H1 (cell line): ENCODE data around the gene OR2D3. TPM values are rescaled to one million over a fixed set of nuclear protein-coding genes. Genes with fewer than 3 reads are reported as not detected.

Experiments
- CTCF ChIA-PET: fragments of 300-600 bp; sonication (Branson Sonifier 250); formaldehyde crosslinking; loops from one replicate; lab custom pipeline; 2021; ENCODE audit not compliant: partially characterized antibody; lab: Charles Lee
- POLR2A ChIA-PET: fragments of 300-600 bp; sonication (Branson Sonifier 250); formaldehyde crosslinking; loops from one replicate; lab custom pipeline; 2021; ENCODE audit warnings: inconsistent platforms; ENCODE audit not compliant: partially characterized antibody; lab: Charles Lee
- DNase-seq, 2 experiments: peaks; one replicate each; pipeline versions ENCODE4 v3.0.0 to v3.0.0-alpha.2; 2010 to 2022; ENCODE audit warnings: low spot score in 2 of 2, low read depth in 1 of 2, mixed read lengths in 1 of 2
- FAIRE-seq: peaks from 2 replicates; lab custom pipeline; 2011; peaks lifted over from hg19 to GRCh38; lab: Jason Lieb, UNC
- H2AFZ ChIP-seq: 2 replicates; pipeline ENCODE4 v1.8.1; 2012; ENCODE audit warnings: low read length, inconsistent platforms
- H2AK5ac ChIP-seq: 2 replicates; pipeline ENCODE4 v1.6.1; 2013; ENCODE audit warnings: low read depth, low read length
- H2BK120ac ChIP-seq: replicated peaks from 2 replicates; pipeline ENCODE3; 2013; ENCODE audit warnings: low read depth, low read length, inconsistent platforms
- H2BK12ac ChIP-seq: 2 replicates; pipeline ENCODE4 v1.6.1; 2013; ENCODE audit warnings: low read depth, low read length
- H2BK15ac ChIP-seq: 2 replicates; pipeline ENCODE4 v1.6.1; 2013; ENCODE audit warnings: low read length
- H2BK20ac ChIP-seq: 2 replicates; pipeline ENCODE4 v1.6.1; 2013; ENCODE audit warnings: low read length
- H2BK5ac ChIP-seq: 2 replicates; pipeline ENCODE4 v1.6.1; 2013; ENCODE audit warnings: low read depth, low read length
- H3K14ac ChIP-seq: 2 replicates; pipeline ENCODE4 v1.6.1; 2013; ENCODE audit warnings: inconsistent platforms; ENCODE audit not compliant: insufficient read length
- H3K18ac ChIP-seq: 2 replicates; pipeline ENCODE4 v1.6.1; 2013; ENCODE audit warnings: low read length; ENCODE audit errors: extremely low read depth
- H3K23ac ChIP-seq: 2 replicates; pipeline ENCODE4 v1.6.1; 2013; ENCODE audit warnings: inconsistent platforms; ENCODE audit not compliant: insufficient read length
- H3K23me2 ChIP-seq: 2 replicates; pipeline ENCODE4 v1.6.1; 2013; ENCODE audit warnings: low read depth, low read length
- H3K27ac ChIP-seq: 2 replicates; pipeline ENCODE4 v1.6.1; 2011; ENCODE audit warnings: low read depth, low read length, inconsistent platforms
- H3K27me3 ChIP-seq, 4 experiments: replicated peaks in 1 of 4; 1 replicate in 1 of 4; 2 replicates in 3 of 4; pipeline versions ENCODE4 v1.6.1 to v1.8.1; 2011 to 2013; ENCODE audit warnings: low read length in 3 of 4, mild to moderate bottlenecking in 3 of 4, inconsistent platforms in 2 of 4, mixed read lengths in 2 of 4, moderate library complexity in 1 of 4; ENCODE audit not compliant: control insufficient read depth in 3 of 4, insufficient read depth in 3 of 4; ENCODE audit errors: extremely low read depth in 1 of 4
- H3K36me3 ChIP-seq, 4 experiments: 2 replicates each; pipeline versions ENCODE4 v1.6.1 to v1.8.1; 2011 to 2013; ENCODE audit warnings: mild to moderate bottlenecking in 4 of 4, low read length in 3 of 4, moderate library complexity in 2 of 4, control low read depth in 1 of 4, inconsistent platforms in 1 of 4; ENCODE audit not compliant: insufficient read depth in 4 of 4, control insufficient read depth in 2 of 4
- H3K4ac ChIP-seq: replicated peaks from 2 replicates; pipeline ENCODE3; 2013; ENCODE audit warnings: low read length, low read depth, mixed read lengths, inconsistent platforms; ENCODE audit not compliant: insufficient read length
- H3K4me1 ChIP-seq, 4 experiments: replicated peaks in 1 of 4; 1 replicate in 1 of 4; 2 replicates in 3 of 4; pipeline versions ENCODE4 v1.6.1 to v1.8.1; 2011 to 2013; ENCODE audit warnings: low read length in 3 of 4, inconsistent platforms in 2 of 4, mixed read lengths in 1 of 4; ENCODE audit not compliant: insufficient read depth in 4 of 4, control insufficient read depth in 3 of 4
- H3K4me2 ChIP-seq, 2 experiments: 2 replicates each; pipeline versions ENCODE4 v1.6.1 to v1.8.1; 2011 to 2013; ENCODE audit warnings: low read depth in 2 of 2, low read length in 2 of 2, control low read depth in 1 of 2, inconsistent platforms in 1 of 2, mild to moderate bottlenecking in 1 of 2; ENCODE audit not compliant: insufficient read depth in 1 of 2
- H3K4me3 ChIP-seq, 4 experiments: fragments of 200-600, 300-600 bp in 1 of 4; sonication (generic), shearing (Covaris generic), sonication (Bioruptor Twin) in 1 of 4; 2 replicates each; pipeline versions ENCODE4 v1.5.1 to v1.8.1; 2011 to 2016; ENCODE audit warnings: low read length in 4 of 4, low read depth in 3 of 4, control low read depth in 2 of 4, inconsistent platforms in 2 of 4, mild to moderate bottlenecking in 2 of 4, mixed read lengths in 1 of 4, moderate library complexity in 1 of 4; ENCODE audit not compliant: insufficient read depth in 2 of 4; ENCODE audit errors: extremely low read depth in 1 of 4
- H3K56ac ChIP-seq: replicated peaks from 2 replicates; pipeline ENCODE3; 2013; ENCODE audit warnings: low read depth, mild to moderate bottlenecking, mixed read lengths, low read length, inconsistent platforms; ENCODE audit not compliant: insufficient read length
- H3K79me1 ChIP-seq: 2 replicates; pipeline ENCODE4 v1.6.1; 2013; ENCODE audit warnings: low read depth, low read length, control low read depth
- H3K79me2 ChIP-seq, 2 experiments: 2 replicates each; pipeline versions ENCODE4 v1.6.1 to v1.8.1; 2012 to 2013; ENCODE audit warnings: low read length in 2 of 2, mild to moderate bottlenecking in 2 of 2, inconsistent platforms in 1 of 2; ENCODE audit not compliant: insufficient read depth in 2 of 2, control insufficient read depth in 1 of 2
- H3K9ac ChIP-seq, 4 experiments: replicated peaks in 1 of 4; 1 replicate in 1 of 4; 2 replicates in 3 of 4; pipeline versions ENCODE4 v1.6.1 to v1.8.1; 2011 to 2013; ENCODE audit warnings: low read depth in 3 of 4, low read length in 3 of 4, control low read depth in 2 of 4, mild to moderate bottlenecking in 2 of 4, moderate library complexity in 2 of 4, inconsistent platforms in 1 of 4; ENCODE audit errors: extremely low read depth in 1 of 4
- H3K9me3 ChIP-seq, 2 experiments: 2 replicates each; pipeline versions ENCODE4 v1.6.1 to v1.8.1; 2012 to 2013; ENCODE audit warnings: mild to moderate bottlenecking in 2 of 2, moderate library complexity in 2 of 2, control low read depth in 1 of 2, inconsistent platforms in 1 of 2, low read depth in 1 of 2, low read length in 1 of 2, mixed read lengths in 1 of 2; ENCODE audit not compliant: insufficient read depth in 2 of 2
- H4K20me1 ChIP-seq, 2 experiments: replicated peaks in 1 of 2; 2 replicates each; pipeline versions ENCODE3 to v1.8.1; 2011 to 2013; ENCODE audit warnings: inconsistent platforms in 2 of 2, low read length in 2 of 2, mild to moderate bottlenecking in 1 of 2; ENCODE audit not compliant: insufficient read depth in 2 of 2, control insufficient read depth in 1 of 2
- H4K5ac ChIP-seq: 2 replicates; pipeline ENCODE4 v1.6.1; 2013; ENCODE audit warnings: low read length, low read depth, mixed read lengths, inconsistent platforms; ENCODE audit not compliant: insufficient read length
- H4K8ac ChIP-seq: 2 replicates; pipeline ENCODE4 v1.8.0; 2013; ENCODE audit warnings: mild to moderate bottlenecking, moderate library complexity, low read length, inconsistent platforms; ENCODE audit not compliant: insufficient read depth; ENCODE audit errors: extremely low read depth
- H4K91ac ChIP-seq: replicated peaks from 2 replicates; pipeline ENCODE3; 2013; ENCODE audit warnings: low read length, mixed read lengths, inconsistent platforms; ENCODE audit not compliant: insufficient read length
- ASH2L ChIP-seq: fragments of 200-600, 300-600 bp; sonication (generic); IDR thresholded peaks from one replicate; pipeline ENCODE4 v1.7.1; 2017; ENCODE audit warnings: low read length
- CBX8 ChIP-seq: fragments of 300-800, 300-1000 bp; sonication (generic); IDR thresholded peaks from 2 replicates; pipeline ENCODE4 v1.7.1; 2016; ENCODE audit warnings: low read depth, low read length, borderline replicate concordance
- CHD1 ChIP-seq: IDR thresholded peaks from 2 replicates; pipeline ENCODE4 v1.6.1; 2012; ENCODE audit warnings: low read depth, low read length, improper control_type of control experiment
- EZH2 ChIP-seq: fragments of 200-600 bp; sonication (generic); IDR thresholded peaks from 2 replicates; pipeline ENCODE4 v1.7.1; 2012; ENCODE audit warnings: low read depth, mild to moderate bottlenecking, moderate library complexity, low read length, inconsistent platforms; ENCODE audit not compliant: severe bottlenecking
- FOSL1 ChIP-seq: IDR thresholded peaks from 2 replicates; pipeline ENCODE4 v1.6.1; 2011; ENCODE audit warnings: mild to moderate bottlenecking, low read depth, low read length, moderate library complexity; ENCODE audit not compliant: insufficient read depth
- GTF2F1 ChIP-seq: IDR thresholded peaks from 2 replicates; pipeline ENCODE4 v1.6.1; 2012; ENCODE audit warnings: low read depth, low read length, improper control_type of control experiment, borderline replicate concordance
- NRF1 ChIP-seq: IDR thresholded peaks from 2 replicates; pipeline ENCODE4 v1.6.1; 2011; ENCODE audit warnings: mild to moderate bottlenecking, low read depth, low read length, improper control_type of control experiment
- RFX5 ChIP-seq: IDR thresholded peaks from 2 replicates; pipeline ENCODE4 v1.6.1; 2011; ENCODE audit warnings: low read depth, low read length, improper control_type of control experiment, borderline replicate concordance
- SRF ChIP-seq: IDR thresholded peaks from 2 replicates; pipeline ENCODE4 v1.6.1; 2011; ENCODE audit warnings: mild to moderate bottlenecking, low read depth, low read length, moderate library complexity
- TAF1 ChIP-seq: IDR thresholded peaks from 2 replicates; pipeline ENCODE4 v1.6.1; 2011; ENCODE audit warnings: mild to moderate bottlenecking, low read depth, low read length
- TBP ChIP-seq: IDR thresholded peaks from 2 replicates; pipeline ENCODE4 v1.6.1; 2011; ENCODE audit warnings: low read depth, low read length, improper control_type of control experiment
- TEAD4 ChIP-seq: IDR thresholded peaks from 2 replicates; pipeline ENCODE4 v1.6.1; 2012; ENCODE audit warnings: low read depth, low read length, inconsistent platforms, mixed read lengths
- polyA plus RNA-seq, 7 experiments: library from polyadenylated mRNA; depleted of rRNA in 3 of 7; stranded (reverse) in 5 of 7; unstranded in 2 of 7; fragments of >200 nt in 5 of 7; fragments of 200-250 nt in 2 of 7; gene quantifications; 1 replicate in 5 of 7; 2 replicates in 1 of 7; 4 replicates in 1 of 7; pipeline versions ENCODE4 v1.2.1 to v1.2.3, GENCODE V29; 2011 to 2013; ENCODE audit warnings: missing spikeins in 2 of 7, mixed read lengths in 2 of 7
- total RNA-seq: library from RNA; stranded (reverse); fragmentation: NEBNext Ultra II Directional; extraction: Animal tissue kit (Norgen Biotek cat#: 25700); gene quantifications from 2 replicates; pipeline ENCODE4 v1.2.1, GENCODE V29; 2021
- TF ChIP-seq, protein P1 (sequence below): IDR thresholded peaks from 2 replicates; pipeline ENCODE4 v1.6.1; 2011; ENCODE audit warnings: low read length, improper control_type of control experiment

OR2D3 gene
- total and polyA plus RNA-seq, 2 of the 8 experiments (the other 6 are each of a cell fraction or from before 2014, with no cell fraction given): not detected

GRCh38 chr11:6962141-6962540 lies 41.3 kb downstream of the OR2D3 start:
- Histone ChIP-seq H3K4me3 (no peak overlapping the region), H4K8ac (no peak overlapping the region), H3K56ac (no peak overlapping the region), H3K36me3 (peaks cover 0 to 4% (median 0%) of the 10 kb centered on the region in 4 experiments; a peak in 3 of 8 replicates), H3K4me2 (no peak overlapping the region), H3K4ac (no peak overlapping the region), H2BK5ac (no peak overlapping the region), H3K18ac (no peak overlapping the region), H3K9ac (no peak overlapping the region), H3K23ac (no peak overlapping the region), H4K91ac (no peak overlapping the region), H2AFZ (no peak overlapping the region), H2BK120ac (no peak overlapping the region), H2BK20ac (no peak overlapping the region), H2AK5ac (no peak overlapping the region), H4K20me1 (peaks cover 0 to 1% of the 10 kb centered on the region in 2 experiments), H3K27me3 (no peaks in the 10 kb centered on the region), H3K23me2 (no peaks in the 10 kb centered on the region), H3K14ac (no peak overlapping the region), H3K4me1 (no peaks in the 10 kb centered on the region), H3K27ac (no peak overlapping the region), H2BK12ac (no peak overlapping the region), H2BK15ac (no peak overlapping the region), H4K5ac (no peak overlapping the region), H3K79me1 (no peaks in the 10 kb centered on the region), H3K9me3 (no peaks in the 10 kb centered on the region), H3K79me2 (no peaks in the 10 kb centered on the region)
- POLR2A ChIA-PET: no interaction called here
- DNase-seq (no peak), FAIRE-seq (no peak)
- TF ChIP-seq NRF1: no peak
- no peak for TF ChIP-seq TAF1
- no peak for TF ChIP-seq GTF2F1
- no peak for TF ChIP-seq ASH2L
- no peak for TF ChIP-seq RFX5
- no peak for TF ChIP-seq CBX8
- no peak for TF ChIP-seq TBP
- TF ChIP-seq FOSL1: no peak
- TF ChIP-seq, protein P1, sequence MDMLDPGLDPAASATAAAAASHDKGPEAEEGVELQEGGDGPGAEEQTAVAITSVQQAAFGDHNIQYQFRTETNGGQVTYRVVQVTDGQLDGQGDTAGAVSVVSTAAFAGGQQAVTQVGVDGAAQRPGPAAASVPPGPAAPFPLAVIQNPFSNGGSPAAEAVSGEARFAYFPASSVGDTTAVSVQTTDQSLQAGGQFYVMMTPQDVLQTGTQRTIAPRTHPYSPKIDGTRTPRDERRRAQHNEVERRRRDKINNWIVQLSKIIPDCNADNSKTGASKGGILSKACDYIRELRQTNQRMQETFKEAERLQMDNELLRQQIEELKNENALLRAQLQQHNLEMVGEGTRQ: no peak
- no peak for TF ChIP-seq EZH2
- TF ChIP-seq CHD1: no peak
- TF ChIP-seq SRF: no peak
- no peak for TF ChIP-seq TEAD4
- CTCF ChIA-PET: no interaction called here
